Suprapubic skin (tissue), 4 donors: Measurements from ENCODE around the gene FMN1.

Experiments
- EP300 ChIP-seq: sonication (generic); formaldehyde crosslinking; IDR thresholded peaks from one replicate; pipeline ENCODE4 v1.6.1; 2017; ENCODE audit warnings: antibody characterized with exemption
- POLR2A ChIP-seq, 2 donors: fragments of 450-650 bp; IDR thresholded peaks; one replicate each; pipeline ENCODE4 v1.6.1; 2017; ENCODE audit warnings: antibody characterized with exemption in 2 of 2, mild to moderate bottlenecking in 2 of 2, moderate library complexity in 2 of 2
- POLR2AphosphoS5 ChIP-seq, 3 donors: sonication (generic); formaldehyde crosslinking; IDR thresholded peaks; one replicate each; pipeline ENCODE4 v1.6.1; 2017; ENCODE audit warnings: antibody characterized with exemption in 3 of 3
- TF ChIP-seq, protein P1 (sequence below), 2 donors: fragments of 200-600 bp in 1 of 2; fragments of 450-650 bp in 1 of 2; sonication (generic) in 1 of 2; IDR thresholded peaks; one replicate each; pipeline ENCODE4 v1.5.1; 2016 to 2019; ENCODE audit warnings: antibody characterized with exemption in 2 of 2, mild to moderate bottlenecking in 1 of 2, moderate library complexity in 1 of 2

DNA sequence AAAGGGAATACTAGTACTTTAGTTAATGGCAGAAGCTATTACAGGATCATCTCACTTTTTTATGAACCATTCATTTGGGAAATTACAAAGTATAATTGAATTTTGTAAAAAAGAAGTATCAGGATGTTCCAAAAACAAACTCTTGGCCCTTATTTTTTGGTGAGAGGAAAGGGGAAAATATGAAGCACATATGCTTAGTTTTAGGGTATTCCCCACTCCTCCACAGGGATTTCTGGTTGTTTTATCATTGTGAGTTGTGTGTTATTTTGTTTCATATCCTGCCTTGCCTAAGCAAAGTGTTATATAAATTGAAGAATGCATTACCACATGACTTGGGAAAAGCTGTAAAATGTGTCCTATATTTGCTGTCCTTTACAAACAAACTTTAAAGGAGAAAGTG is 227.0 kb downstream of the FMN1 start:
- TF ChIP-seq EP300, result no peak
- TF ChIP-seq, protein P1, sequence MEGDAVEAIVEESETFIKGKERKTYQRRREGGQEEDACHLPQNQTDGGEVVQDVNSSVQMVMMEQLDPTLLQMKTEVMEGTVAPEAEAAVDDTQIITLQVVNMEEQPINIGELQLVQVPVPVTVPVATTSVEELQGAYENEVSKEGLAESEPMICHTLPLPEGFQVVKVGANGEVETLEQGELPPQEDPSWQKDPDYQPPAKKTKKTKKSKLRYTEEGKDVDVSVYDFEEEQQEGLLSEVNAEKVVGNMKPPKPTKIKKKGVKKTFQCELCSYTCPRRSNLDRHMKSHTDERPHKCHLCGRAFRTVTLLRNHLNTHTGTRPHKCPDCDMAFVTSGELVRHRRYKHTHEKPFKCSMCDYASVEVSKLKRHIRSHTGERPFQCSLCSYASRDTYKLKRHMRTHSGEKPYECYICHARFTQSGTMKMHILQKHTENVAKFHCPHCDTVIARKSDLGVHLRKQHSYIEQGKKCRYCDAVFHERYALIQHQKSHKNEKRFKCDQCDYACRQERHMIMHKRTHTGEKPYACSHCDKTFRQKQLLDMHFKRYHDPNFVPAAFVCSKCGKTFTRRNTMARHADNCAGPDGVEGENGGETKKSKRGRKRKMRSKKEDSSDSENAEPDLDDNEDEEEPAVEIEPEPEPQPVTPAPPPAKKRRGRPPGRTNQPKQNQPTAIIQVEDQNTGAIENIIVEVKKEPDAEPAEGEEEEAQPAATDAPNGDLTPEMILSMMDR (IDR thresholded peaks at IDR 0.05), result no peak
- TF ChIP-seq POLR2A (IDR thresholded peaks at IDR 0.05), result no peak
- TF ChIP-seq POLR2AphosphoS5 (IDR thresholded peaks at IDR 0.05), result no peak
